H1 (cell line): Measurements from ENCODE around the gene LTA. TPM values are rescaled to one million over a fixed set of nuclear protein-coding genes. Genes with fewer than 3 reads are reported as not detected.

Source experiments
- CTCF ChIA-PET: fragments of 300-600 bp; sonication (Branson Sonifier 250); formaldehyde crosslinking; loops from one replicate; lab custom pipeline; 2021; ENCODE audit not compliant: partially characterized antibody; lab: Charles Lee
- POLR2A ChIA-PET: fragments of 300-600 bp; sonication (Branson Sonifier 250); formaldehyde crosslinking; loops from one replicate; lab custom pipeline; 2021; ENCODE audit warnings: inconsistent platforms; ENCODE audit not compliant: partially characterized antibody; lab: Charles Lee
- DNase-seq, 2 experiments: peaks; one replicate each; pipeline versions ENCODE4 v3.0.0 to v3.0.0-alpha.2; 2010 to 2022; ENCODE audit warnings: low spot score in 2 of 2, low read depth in 1 of 2, mixed read lengths in 1 of 2
- FAIRE-seq: peaks from 2 replicates; lab custom pipeline; 2011; peaks lifted over from hg19 to GRCh38; lab: Jason Lieb, UNC
- H2AFZ ChIP-seq: 2 replicates; pipeline ENCODE4 v1.8.1; 2012; ENCODE audit warnings: low read length, inconsistent platforms
- H2AK5ac ChIP-seq: 2 replicates; pipeline ENCODE4 v1.6.1; 2013; ENCODE audit warnings: low read depth, low read length
- H2BK120ac ChIP-seq: replicated peaks from 2 replicates; pipeline ENCODE3; 2013; ENCODE audit warnings: low read depth, low read length, inconsistent platforms
- H2BK12ac ChIP-seq: 2 replicates; pipeline ENCODE4 v1.6.1; 2013; ENCODE audit warnings: low read depth, low read length
- H2BK15ac ChIP-seq: 2 replicates; pipeline ENCODE4 v1.6.1; 2013; ENCODE audit warnings: low read length
- H2BK20ac ChIP-seq: 2 replicates; pipeline ENCODE4 v1.6.1; 2013; ENCODE audit warnings: low read length
- H2BK5ac ChIP-seq: 2 replicates; pipeline ENCODE4 v1.6.1; 2013; ENCODE audit warnings: low read depth, low read length
- H3K14ac ChIP-seq: 2 replicates; pipeline ENCODE4 v1.6.1; 2013; ENCODE audit warnings: inconsistent platforms; ENCODE audit not compliant: insufficient read length
- H3K18ac ChIP-seq: 2 replicates; pipeline ENCODE4 v1.6.1; 2013; ENCODE audit warnings: low read length; ENCODE audit errors: extremely low read depth
- H3K23ac ChIP-seq: 2 replicates; pipeline ENCODE4 v1.6.1; 2013; ENCODE audit warnings: inconsistent platforms; ENCODE audit not compliant: insufficient read length
- H3K23me2 ChIP-seq: 2 replicates; pipeline ENCODE4 v1.6.1; 2013; ENCODE audit warnings: low read depth, low read length
- H3K27ac ChIP-seq: 2 replicates; pipeline ENCODE4 v1.6.1; 2011; ENCODE audit warnings: low read depth, low read length, inconsistent platforms
- H3K27me3 ChIP-seq, 4 experiments: replicated peaks in 1 of 4; 1 replicate in 1 of 4; 2 replicates in 3 of 4; pipeline versions ENCODE4 v1.6.1 to v1.8.1; 2011 to 2013; ENCODE audit warnings: low read length in 3 of 4, mild to moderate bottlenecking in 3 of 4, inconsistent platforms in 2 of 4, mixed read lengths in 2 of 4, moderate library complexity in 1 of 4; ENCODE audit not compliant: control insufficient read depth in 3 of 4, insufficient read depth in 3 of 4; ENCODE audit errors: extremely low read depth in 1 of 4
- H3K36me3 ChIP-seq, 4 experiments: 2 replicates each; pipeline versions ENCODE4 v1.6.1 to v1.8.1; 2011 to 2013; ENCODE audit warnings: mild to moderate bottlenecking in 4 of 4, low read length in 3 of 4, moderate library complexity in 2 of 4, control low read depth in 1 of 4, inconsistent platforms in 1 of 4; ENCODE audit not compliant: insufficient read depth in 4 of 4, control insufficient read depth in 2 of 4
- H3K4ac ChIP-seq: replicated peaks from 2 replicates; pipeline ENCODE3; 2013; ENCODE audit warnings: low read length, low read depth, mixed read lengths, inconsistent platforms; ENCODE audit not compliant: insufficient read length
- H3K4me1 ChIP-seq, 4 experiments: replicated peaks in 1 of 4; 1 replicate in 1 of 4; 2 replicates in 3 of 4; pipeline versions ENCODE4 v1.6.1 to v1.8.1; 2011 to 2013; ENCODE audit warnings: low read length in 3 of 4, inconsistent platforms in 2 of 4, mixed read lengths in 1 of 4; ENCODE audit not compliant: insufficient read depth in 4 of 4, control insufficient read depth in 3 of 4
- H3K4me2 ChIP-seq, 2 experiments: 2 replicates each; pipeline versions ENCODE4 v1.6.1 to v1.8.1; 2011 to 2013; ENCODE audit warnings: low read depth in 2 of 2, low read length in 2 of 2, control low read depth in 1 of 2, inconsistent platforms in 1 of 2, mild to moderate bottlenecking in 1 of 2; ENCODE audit not compliant: insufficient read depth in 1 of 2
- H3K4me3 ChIP-seq, 4 experiments: fragments of 200-600, 300-600 bp in 1 of 4; sonication (generic), shearing (Covaris generic), sonication (Bioruptor Twin) in 1 of 4; 2 replicates each; pipeline versions ENCODE4 v1.5.1 to v1.8.1; 2011 to 2016; ENCODE audit warnings: low read length in 4 of 4, low read depth in 3 of 4, control low read depth in 2 of 4, inconsistent platforms in 2 of 4, mild to moderate bottlenecking in 2 of 4, mixed read lengths in 1 of 4, moderate library complexity in 1 of 4; ENCODE audit not compliant: insufficient read depth in 2 of 4; ENCODE audit errors: extremely low read depth in 1 of 4
- H3K56ac ChIP-seq: replicated peaks from 2 replicates; pipeline ENCODE3; 2013; ENCODE audit warnings: low read depth, mild to moderate bottlenecking, mixed read lengths, low read length, inconsistent platforms; ENCODE audit not compliant: insufficient read length
- H3K79me1 ChIP-seq: 2 replicates; pipeline ENCODE4 v1.6.1; 2013; ENCODE audit warnings: low read depth, low read length, control low read depth
- H3K79me2 ChIP-seq, 2 experiments: 2 replicates each; pipeline versions ENCODE4 v1.6.1 to v1.8.1; 2012 to 2013; ENCODE audit warnings: low read length in 2 of 2, mild to moderate bottlenecking in 2 of 2, inconsistent platforms in 1 of 2; ENCODE audit not compliant: insufficient read depth in 2 of 2, control insufficient read depth in 1 of 2
- H3K9ac ChIP-seq, 4 experiments: replicated peaks in 1 of 4; 1 replicate in 1 of 4; 2 replicates in 3 of 4; pipeline versions ENCODE4 v1.6.1 to v1.8.1; 2011 to 2013; ENCODE audit warnings: low read depth in 3 of 4, low read length in 3 of 4, control low read depth in 2 of 4, mild to moderate bottlenecking in 2 of 4, moderate library complexity in 2 of 4, inconsistent platforms in 1 of 4; ENCODE audit errors: extremely low read depth in 1 of 4
- H3K9me3 ChIP-seq, 2 experiments: 2 replicates each; pipeline versions ENCODE4 v1.6.1 to v1.8.1; 2012 to 2013; ENCODE audit warnings: mild to moderate bottlenecking in 2 of 2, moderate library complexity in 2 of 2, control low read depth in 1 of 2, inconsistent platforms in 1 of 2, low read depth in 1 of 2, low read length in 1 of 2, mixed read lengths in 1 of 2; ENCODE audit not compliant: insufficient read depth in 2 of 2
- H4K20me1 ChIP-seq, 2 experiments: replicated peaks in 1 of 2; 2 replicates each; pipeline versions ENCODE3 to v1.8.1; 2011 to 2013; ENCODE audit warnings: inconsistent platforms in 2 of 2, low read length in 2 of 2, mild to moderate bottlenecking in 1 of 2; ENCODE audit not compliant: insufficient read depth in 2 of 2, control insufficient read depth in 1 of 2
- H4K5ac ChIP-seq: 2 replicates; pipeline ENCODE4 v1.6.1; 2013; ENCODE audit warnings: low read length, low read depth, mixed read lengths, inconsistent platforms; ENCODE audit not compliant: insufficient read length
- H4K8ac ChIP-seq: 2 replicates; pipeline ENCODE4 v1.8.0; 2013; ENCODE audit warnings: mild to moderate bottlenecking, moderate library complexity, low read length, inconsistent platforms; ENCODE audit not compliant: insufficient read depth; ENCODE audit errors: extremely low read depth
- H4K91ac ChIP-seq: replicated peaks from 2 replicates; pipeline ENCODE3; 2013; ENCODE audit warnings: low read length, mixed read lengths, inconsistent platforms; ENCODE audit not compliant: insufficient read length
- FOSL1 ChIP-seq: IDR thresholded peaks from 2 replicates; pipeline ENCODE4 v1.6.1; 2011; ENCODE audit warnings: mild to moderate bottlenecking, low read depth, low read length, moderate library complexity; ENCODE audit not compliant: insufficient read depth
- JUND ChIP-seq: IDR thresholded peaks from 2 replicates; pipeline ENCODE4 v1.6.1; 2011; ENCODE audit warnings: mild to moderate bottlenecking, improper control_type of control experiment, low read length
- NRF1 ChIP-seq: IDR thresholded peaks from 2 replicates; pipeline ENCODE4 v1.6.1; 2011; ENCODE audit warnings: mild to moderate bottlenecking, low read depth, low read length, improper control_type of control experiment
- WGBS, 2 experiments: shearing (Covaris generic) in 1 of 2; methylation state at CpG; one replicate each; pipeline versions ENCODE4 v1.1.6 to v1.1.7; 2013 to 2015; ENCODE audit warnings: low lambda C conversion rate in 2 of 2, mixed read lengths in 2 of 2, inconsistent platforms in 1 of 2, low coverage in 1 of 2, missing lambda C conversion rate in 1 of 2; ENCODE audit not compliant: insufficient replicate concordance in 2 of 2, insufficient coverage in 1 of 2, insufficient read length in 1 of 2; ENCODE audit errors: extremely low coverage in 1 of 2, missing lambda C conversion rate in 1 of 2; 5-methylcytosine and 5-hydroxymethylcytosine counted together
- polyA plus RNA-seq, 7 experiments: library from polyadenylated mRNA; depleted of rRNA in 3 of 7; stranded (reverse) in 5 of 7; unstranded in 2 of 7; fragments of >200 nt in 5 of 7; fragments of 200-250 nt in 2 of 7; gene quantifications; 1 replicate in 5 of 7; 2 replicates in 1 of 7; 4 replicates in 1 of 7; pipeline versions ENCODE4 v1.2.1 to v1.2.3, GENCODE V29; 2011 to 2013; ENCODE audit warnings: missing spikeins in 2 of 7, mixed read lengths in 2 of 7
- total RNA-seq: library from RNA; stranded (reverse); fragmentation: NEBNext Ultra II Directional; extraction: Animal tissue kit (Norgen Biotek cat#: 25700); gene quantifications from 2 replicates; pipeline ENCODE4 v1.2.1, GENCODE V29; 2021

Gene LTA
- total and polyA plus RNA-seq, 2 of the 8 experiments (the other 6 are each of a cell fraction or from before 2014, with no cell fraction given), result not detected

- H2AK5ac ChIP-seq, result no peak overlapping the region
- H2BK15ac ChIP-seq, result 0 out of 2 replicates have a peak overlapping the region, but pooled peaks have one; percentile 66
- peaks cover under 1 to 7% (median 2%) of the 10 kb centered on the region in 4 experiments; a peak in 5 of 8 replicates for H3K36me3 ChIP-seq
- no peak for DNase-seq
- H3K79me2 ChIP-seq, result peaks cover 12 to 29% of the 10 kb centered on the region in 2 experiments
- H3K18ac ChIP-seq, result no peak overlapping the region
- H3K56ac ChIP-seq, result no peak overlapping the region
- H3K9me3 ChIP-seq, result no peaks in the 10 kb centered on the region
- H4K5ac ChIP-seq, result no peak overlapping the region
- H3K4ac ChIP-seq, result no peak overlapping the region
- no peaks in the 10 kb centered on the region for H3K27me3 ChIP-seq
- no peak overlapping the region for H3K27ac ChIP-seq
- H2BK120ac ChIP-seq, result no peak overlapping the region
- no peak overlapping the region for H4K8ac ChIP-seq
- ChIA-PET POLR2A (interaction anchor here (0.6 to 18.4 kb wide), 6 partner anchors 15 to 107 kb away, joined by 3 to 428 read pairs (median 78); partner anchors contain the start of genes BAG6, MCCD1, MICB and NCR3), CTCF (interaction anchor here (0.7 to 24.7 kb wide), 3 partner anchors 20 to 56 kb away, joined by 4 to 613 read pairs (median 254); partner anchors contain the start of genes LST1, LTB and NCR3)
- H3K4me3 ChIP-seq, result no peak overlapping the region
- H2BK5ac ChIP-seq, result no peak overlapping the region
- peaks cover 4% of the 10 kb centered on the region for H3K23me2 ChIP-seq
- H3K14ac ChIP-seq, result no peak overlapping the region
- no peak for FAIRE-seq
- no peaks in the 10 kb centered on the region; the same call in 1 of the 2 replicates for H3K79me1 ChIP-seq
- H3K4me1 ChIP-seq, result peaks cover 0 to 9% (median 5%) of the 10 kb centered on the region in 4 experiments; a peak in 5 of 7 replicates
- H4K20me1 ChIP-seq, result peaks cover 2 to 4% of the 10 kb centered on the region in 2 experiments
- no peak overlapping the region for H4K91ac ChIP-seq
- no peak overlapping the region for H3K23ac ChIP-seq
- no peak overlapping the region for H2BK20ac ChIP-seq
- no peak overlapping the region for H3K9ac ChIP-seq
- H2BK12ac ChIP-seq, result no peak overlapping the region
- WGBS, 2 experiments, result 83% methylated on average over 7 of the region's 7 CpGs; no CpG with 5 or more reads in 1 of the 2 experiments
- peak overlapping the region in 1 of 2 experiments; percentile 32; a peak in 1 of 4 replicates for H3K4me2 ChIP-seq
- TF ChIP-seq JUND (no peak), NRF1 (no peak), FOSL1 (no peak)
- no peak overlapping the region for H2AFZ ChIP-seq
Observed at GRCh38 chr6:31545291-31545690, 26.8 kb upstream of the LTA start.
